SHP77 treated with DMSO at 0.1 percent for 48 hours (cell line): ENCODE results near the gene TMEM147.
"Not testable (repeated sequence)": the region's sequence is repeated elsewhere in the genome, so short reads cannot be mapped to it uniquely, and the experiment has no call there.

ENCODE experiments used
- DNase-seq: peaks from one replicate; lab custom pipeline; 2025; lab: John Stamatoyannopoulos, UW

The TMEM147 gene

GRCh38 chr19:35563207-35563829 lies 17.9 kb downstream of the TMEM147 start, which contains the start of gene ATP4A:
ATP4A (minus strand) TSS chr19:35563658; CDS start chr19:35563629, 29 bp downstream.
- no peak for DNase-seq

GRCh38 chr19:35565016-35565856 lies 19.8 kb downstream of the TMEM147 start:
- no peak for DNase-seq

DNA sequence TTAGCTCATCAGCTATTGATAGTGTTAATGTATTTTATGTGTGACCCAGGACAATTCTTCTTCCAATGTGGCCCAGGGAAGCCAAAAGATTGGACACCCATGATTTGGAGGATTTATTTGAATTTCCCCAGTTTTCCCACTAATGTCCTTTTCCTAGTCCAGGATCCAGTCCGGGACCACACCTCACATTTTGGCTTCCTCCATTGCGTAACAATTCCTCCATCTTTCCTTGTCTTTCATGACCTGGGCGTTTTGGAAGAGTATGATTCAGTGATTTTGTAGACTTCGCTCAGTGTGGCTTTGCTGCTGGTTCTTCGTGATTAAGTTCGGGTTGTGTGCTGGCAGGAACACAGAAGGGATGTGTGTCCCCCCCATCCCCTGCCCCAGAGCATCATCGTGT lies 21.3 kb downstream of the TMEM147 start:
- no peak for DNase-seq

- peak; percentile 29 for DNase-seq
Observed at GRCh38 chr19:35569281-35569781, 23.9 kb downstream of the TMEM147 start.

GRCh38 chr19:35571406-35571965 lies 26.1 kb downstream of the TMEM147 start:
- no peak for DNase-seq

DNA sequence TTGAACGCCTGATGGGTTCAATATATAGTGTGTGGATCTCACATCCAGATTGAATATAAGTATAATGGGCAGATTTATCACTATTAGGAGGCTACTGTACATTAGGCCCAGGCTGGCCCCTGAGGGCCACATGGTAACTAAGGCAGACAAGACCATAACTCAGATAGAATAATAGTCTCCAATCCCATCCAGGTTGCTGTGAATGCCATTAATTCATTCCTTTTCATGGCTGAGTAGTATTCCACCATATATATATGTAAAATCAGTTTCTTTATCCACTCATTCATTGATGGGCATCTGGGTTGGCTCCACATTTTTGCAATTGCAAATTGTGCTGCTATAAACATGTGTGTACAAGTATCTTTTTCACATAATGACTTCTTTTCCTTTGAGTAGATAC lies 32.5 kb downstream of the TMEM147 start:
- no peak for DNase-seq

GRCh38 chr19:35578707-35579106 lies 33.3 kb downstream of the TMEM147 start:
- no peak for DNase-seq

GRCh38 chr19:35582760-35583159 lies 37.3 kb downstream of the TMEM147 start:
- DNase-seq = no peak

DNA sequence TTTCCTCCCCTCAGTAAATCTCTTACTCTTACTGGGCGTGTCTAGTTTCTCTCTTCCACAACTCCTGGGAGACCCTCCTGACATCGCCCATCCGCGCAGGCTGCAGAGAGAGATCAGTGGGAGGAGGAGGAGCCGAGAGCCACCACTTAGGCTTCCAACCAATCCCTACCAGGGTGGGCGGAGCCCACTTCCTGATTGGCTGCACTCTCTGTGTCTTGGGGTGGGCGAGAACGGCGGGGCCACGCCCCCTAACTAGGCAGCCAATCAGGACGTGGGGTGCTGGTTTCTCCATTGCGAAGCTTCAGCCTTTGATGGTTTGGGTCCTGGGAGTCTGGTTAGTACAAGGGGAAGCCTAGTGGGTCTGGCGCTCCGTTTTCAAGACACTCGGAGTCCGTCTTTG lies 40.4 kb downstream of the TMEM147 start, which contains the start of gene PMIS2:
Gene PMIS2 (plus strand): TSS at position 326 of the 400 bp plus-strand sequence. CDS start 87 bp downstream, outside the sequence.
- DNase-seq = no peak

DNA sequence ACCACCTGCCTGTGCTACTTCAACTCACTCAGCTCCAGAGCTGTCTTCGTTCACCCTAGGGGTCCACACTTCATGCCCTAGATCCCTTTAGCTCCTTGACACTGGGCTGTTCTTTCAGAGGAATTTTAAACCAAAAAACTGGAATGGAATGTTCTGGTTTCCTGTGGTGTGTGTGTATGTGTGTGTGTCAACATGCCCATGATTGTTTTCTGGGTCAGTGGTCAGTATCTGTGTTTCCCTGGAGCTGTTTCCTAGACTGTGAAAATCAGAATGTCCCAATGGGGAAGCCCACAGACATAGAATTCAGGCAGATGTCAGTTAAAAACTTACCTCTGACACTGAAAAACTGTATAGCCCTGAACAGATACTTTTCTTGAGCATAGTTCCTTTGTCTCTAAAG lies 41.9 kb downstream of the TMEM147 start:
- no peak for DNase-seq

- no peak for DNase-seq
Observed at GRCh38 chr19:35590875-35591274, 45.4 kb downstream of the TMEM147 start.

GRCh38 chr19:35592226-35592625 lies 46.8 kb downstream of the TMEM147 start:
- peak; percentile 36 for DNase-seq

GRCh38 chr19:35595026-35595425 lies 49.6 kb downstream of the TMEM147 start:
- DNase-seq = not testable (repeated sequence)

- DNase-seq = no peak
Observed at GRCh38 chr19:35595928-35596327, 50.5 kb downstream of the TMEM147 start.

DNA sequence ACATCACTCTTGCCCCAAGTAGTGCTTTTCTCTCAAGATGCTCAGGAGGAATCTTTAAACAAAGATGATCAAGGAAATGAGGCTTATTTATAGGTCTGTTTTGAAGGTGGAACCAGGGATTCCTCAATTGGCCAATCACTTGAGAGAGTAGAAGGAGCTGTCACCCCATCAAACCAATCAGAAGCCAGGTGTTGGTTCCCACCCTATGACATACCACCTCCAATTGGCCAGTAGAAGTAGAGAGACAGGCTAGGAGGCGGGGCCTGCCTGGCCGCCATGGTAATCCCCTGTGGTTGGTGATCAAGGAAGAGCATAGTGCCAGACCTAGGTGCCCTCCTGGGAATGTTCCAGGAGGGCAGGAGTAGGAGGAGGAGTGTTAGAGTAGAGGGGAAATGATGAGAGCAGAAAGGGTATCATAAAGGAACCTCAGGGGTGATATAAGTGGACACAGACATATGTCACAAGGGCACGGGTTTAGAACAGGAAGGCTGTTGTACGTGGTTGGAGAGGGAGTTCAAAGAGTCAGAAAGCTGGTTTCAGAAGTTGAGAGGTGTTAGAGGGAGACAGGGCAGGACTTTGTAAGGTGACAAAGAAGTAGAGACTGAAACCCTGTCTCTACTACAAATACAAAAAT lies 51.1 kb downstream of the TMEM147 start:
- no peak for DNase-seq
